Measurements from ENCODE around the gene MINDY4.

The MINDY4 gene

GRCh38 chr7:30901856-30902255 is 130.6 kb downstream of the MINDY4 start:
- no peaks in the 10 kb centered on the region for H3K36me3 ChIP-seq (ENCODE audit: low read length)
- no peaks in the 10 kb centered on the region for H4K20me1 ChIP-seq (ENCODE audit: low read depth, low read length)
- TF ChIP-seq CTCF (IDR thresholded peaks at IDR 0.05; ENCODE audit: insufficient read depth, low read length, poor library complexity, severe bottlenecking) (no peak), EZH2phosphoT487 (conservative IDR thresholded peaks at IDR 0.05; ENCODE audit: low read length) (no peak)
- no peak overlapping the region for H3K27ac ChIP-seq (ENCODE audit: low read depth, low read length)
- no peak overlapping the region for H3K9ac ChIP-seq (ENCODE audit: low read length)
- no peaks in the 10 kb centered on the region for H3K9me3 ChIP-seq (ENCODE audit: insufficient read depth, low read length)
- H2AFZ ChIP-seq (ENCODE audit: low read depth, low read length, severe bottlenecking), result no peak overlapping the region
- no peak overlapping the region for H3K4me3 ChIP-seq (ENCODE audit: insufficient read depth, low read length, poor library complexity, severe bottlenecking)
- no peaks in the 10 kb centered on the region for H3K27me3 ChIP-seq (ENCODE audit: low read length)
- no peak overlapping the region for H3K4me2 ChIP-seq (ENCODE audit: low read depth, low read length, poor library complexity, severe bottlenecking)
- no peaks in the 10 kb centered on the region for H3K9me2 ChIP-seq (replicated peaks; ENCODE audit: insufficient read depth, low read length)
- no peaks in the 10 kb centered on the region for H3K79me2 ChIP-seq (ENCODE audit: insufficient read depth, low read length)
- H3F3A ChIP-seq (ENCODE audit: insufficient read depth), result no peaks in the 10 kb centered on the region

DNA sequence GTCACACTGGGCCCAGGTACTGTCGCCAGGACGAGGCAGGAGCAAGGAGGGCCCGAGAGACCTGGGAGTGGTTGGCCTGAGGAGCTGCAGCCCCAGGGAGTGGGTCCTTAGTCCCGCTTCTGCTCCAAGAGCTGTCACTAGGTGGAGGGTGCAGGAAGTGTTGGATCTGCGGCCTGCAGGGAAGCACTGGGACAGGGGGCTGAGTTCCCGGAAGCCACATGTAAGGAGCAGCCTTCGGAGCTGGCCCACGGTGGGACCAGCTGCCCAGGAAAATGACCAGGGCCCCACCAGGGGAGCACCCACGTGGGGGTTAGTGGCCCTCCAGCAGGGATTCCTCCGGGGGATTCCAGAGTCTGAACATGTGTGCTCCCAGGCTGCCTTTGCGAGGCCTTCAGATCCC is 131.2 kb downstream of the MINDY4 start:
- H3K27ac ChIP-seq (ENCODE audit: low read depth, low read length), result no peak overlapping the region
- no peaks in the 10 kb centered on the region for H3K9me3 ChIP-seq (ENCODE audit: insufficient read depth, low read length)
- H4K20me1 ChIP-seq (ENCODE audit: low read depth, low read length), result no peaks in the 10 kb centered on the region
- H3K9me2 ChIP-seq (replicated peaks; ENCODE audit: insufficient read depth, low read length), result no peaks in the 10 kb centered on the region
- no peaks in the 10 kb centered on the region for H3K36me3 ChIP-seq (ENCODE audit: low read length)
- H3K27me3 ChIP-seq (ENCODE audit: low read length), result no peaks in the 10 kb centered on the region
- H3K79me2 ChIP-seq (ENCODE audit: insufficient read depth, low read length), result no peaks in the 10 kb centered on the region
- no peak overlapping the region for H3K4me3 ChIP-seq (ENCODE audit: insufficient read depth, low read length, poor library complexity, severe bottlenecking)
- no peak overlapping the region for H2AFZ ChIP-seq (ENCODE audit: low read depth, low read length, severe bottlenecking)
- no peak overlapping the region for H3K9ac ChIP-seq (ENCODE audit: low read length)
- no peaks in the 10 kb centered on the region for H3F3A ChIP-seq (ENCODE audit: insufficient read depth)
- no peak overlapping the region for H3K4me2 ChIP-seq (ENCODE audit: low read depth, low read length, poor library complexity, severe bottlenecking)
- no peak for TF ChIP-seq EZH2phosphoT487 (conservative IDR thresholded peaks at IDR 0.05; ENCODE audit: low read length)
- TF ChIP-seq CTCF (IDR thresholded peaks at IDR 0.05; ENCODE audit: insufficient read depth, low read length, poor library complexity, severe bottlenecking), result no peak

DNA sequence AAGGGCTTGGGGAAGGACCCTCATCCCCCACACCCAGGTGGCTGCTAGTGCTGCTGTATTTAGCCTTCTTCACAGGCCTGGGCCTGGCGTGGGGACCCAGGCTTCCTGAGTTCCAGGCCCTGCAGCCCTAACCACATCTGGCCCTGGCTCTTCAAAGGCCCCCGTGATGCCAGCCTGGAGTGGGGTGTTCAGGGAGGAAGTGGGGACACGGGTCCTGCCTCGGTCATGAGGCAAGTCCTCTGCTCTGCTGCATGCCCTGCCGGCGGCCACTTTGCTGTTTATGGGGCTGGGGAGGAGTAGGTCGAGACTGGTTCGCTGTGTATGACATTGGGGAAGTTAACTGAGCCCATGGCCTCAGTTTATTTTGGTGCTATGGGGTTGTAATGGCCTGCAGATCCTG is 131.9 kb downstream of the MINDY4 start:
- Histone ChIP-seq H3K9me2 (replicated peaks; ENCODE audit: insufficient read depth, low read length) (no peaks in the 10 kb centered on the region), H3K4me2 (ENCODE audit: low read depth, low read length, poor library complexity, severe bottlenecking) (no peak overlapping the region), H4K20me1 (ENCODE audit: low read depth, low read length) (no peaks in the 10 kb centered on the region), H2AFZ (ENCODE audit: low read depth, low read length, severe bottlenecking) (no peak overlapping the region), H3K79me2 (ENCODE audit: insufficient read depth, low read length) (no peaks in the 10 kb centered on the region), H3K4me3 (ENCODE audit: insufficient read depth, low read length, poor library complexity, severe bottlenecking) (no peak overlapping the region), H3K27ac (ENCODE audit: low read depth, low read length) (no peak overlapping the region), H3K9me3 (ENCODE audit: insufficient read depth, low read length) (no peaks in the 10 kb centered on the region), H3F3A (ENCODE audit: insufficient read depth) (no peaks in the 10 kb centered on the region), H3K9ac (ENCODE audit: low read length) (no peak overlapping the region), H3K36me3 (ENCODE audit: low read length) (no peaks in the 10 kb centered on the region), H3K27me3 (ENCODE audit: low read length) (no peaks in the 10 kb centered on the region)
- TF ChIP-seq EZH2phosphoT487 (conservative IDR thresholded peaks at IDR 0.05; ENCODE audit: low read length), result no peak
- no peak for TF ChIP-seq CTCF (IDR thresholded peaks at IDR 0.05; ENCODE audit: insufficient read depth, low read length, poor library complexity, severe bottlenecking)

GRCh38 chr7:30904561-30904960 is 133.3 kb downstream of the MINDY4 start:
- H2AFZ ChIP-seq (ENCODE audit: low read depth, low read length, severe bottlenecking), result no peak overlapping the region
- H4K20me1 ChIP-seq (ENCODE audit: low read depth, low read length), result no peaks in the 10 kb centered on the region
- H3K9ac ChIP-seq (ENCODE audit: low read length), result no peak overlapping the region
- H3K36me3 ChIP-seq (ENCODE audit: low read length), result no peaks in the 10 kb centered on the region
- H3K9me3 ChIP-seq (ENCODE audit: insufficient read depth, low read length), result no peaks in the 10 kb centered on the region
- no peaks in the 10 kb centered on the region for H3F3A ChIP-seq (ENCODE audit: insufficient read depth)
- no peak for TF ChIP-seq CTCF (IDR thresholded peaks at IDR 0.05; ENCODE audit: insufficient read depth, low read length, poor library complexity, severe bottlenecking)
- TF ChIP-seq EZH2phosphoT487 (conservative IDR thresholded peaks at IDR 0.05; ENCODE audit: low read length), result no peak
- no peaks in the 10 kb centered on the region for H3K9me2 ChIP-seq (replicated peaks; ENCODE audit: insufficient read depth, low read length)
- no peak overlapping the region for H3K4me2 ChIP-seq (ENCODE audit: low read depth, low read length, poor library complexity, severe bottlenecking)
- H3K27me3 ChIP-seq (ENCODE audit: low read length), result no peaks in the 10 kb centered on the region
- no peak overlapping the region for H3K4me3 ChIP-seq (ENCODE audit: insufficient read depth, low read length, poor library complexity, severe bottlenecking)
- no peaks in the 10 kb centered on the region for H3K79me2 ChIP-seq (ENCODE audit: insufficient read depth, low read length)
- no peak overlapping the region for H3K27ac ChIP-seq (ENCODE audit: low read depth, low read length)

Measured in SU-DHL-6 (cell line).